GM08714 (cell line): ENCODE data around the gene RGS6.

Experiments
- H3K4me3 ChIP-seq: fragments of 200-500 bp; sonication (Bioruptor generic); 2 replicates; pipeline ENCODE4 v1.5.1; 2014; ENCODE audit warnings: mild to moderate bottlenecking, low read length, inconsistent platforms
- ZNF274 ChIP-seq: IDR thresholded peaks from 2 replicates; pipeline ENCODE4 v1.6.1; 2012; ENCODE audit warnings: mild to moderate bottlenecking, low read depth, low read length

Gene RGS6

GRCh38 chr14:72594099-72594901 lies 662.1 kb downstream of the RGS6 start:
- no peak overlapping the region; the same call in 1 of the 2 replicates for H3K4me3 ChIP-seq
- no peak for TF ChIP-seq ZNF274

GRCh38 chr14:72595152-72595862 lies 663.1 kb downstream of the RGS6 start:
- H3K4me3 ChIP-seq: no peak overlapping the region
- no peak for TF ChIP-seq ZNF274

GRCh38 chr14:72597252-72598233 lies 665.3 kb downstream of the RGS6 start:
- no peak for TF ChIP-seq ZNF274
- H3K4me3 ChIP-seq: no peak overlapping the region; the same call in 1 of the 2 replicates

- H3K4me3 ChIP-seq: no peak overlapping the region; the same call in 1 of the 2 replicates
- no peak for TF ChIP-seq ZNF274
Measured at GRCh38 chr14:72598306-72598705, 666.1 kb downstream of the RGS6 start.

GRCh38 chr14:72599579-72600470 lies 667.6 kb downstream of the RGS6 start:
- no peak overlapping the region for H3K4me3 ChIP-seq
- no peak for TF ChIP-seq ZNF274

GRCh38 chr14:72600551-72601330 lies 668.5 kb downstream of the RGS6 start:
- TF ChIP-seq ZNF274: no peak
- H3K4me3 ChIP-seq: no peak overlapping the region

GRCh38 chr14:72603639-72604038 lies 671.4 kb downstream of the RGS6 start:
- H3K4me3 ChIP-seq: no peak overlapping the region
- TF ChIP-seq ZNF274: no peak

GRCh38 chr14:72604133-72604532 lies 671.9 kb downstream of the RGS6 start:
- H3K4me3 ChIP-seq: no peak overlapping the region
- TF ChIP-seq ZNF274: no peak

GRCh38 chr14:72605096-72605920 lies 673.1 kb downstream of the RGS6 start:
- TF ChIP-seq ZNF274: no peak
- H3K4me3 ChIP-seq: no peak overlapping the region

GRCh38 chr14:72605921-72606220 lies 673.6 kb downstream of the RGS6 start:
- H3K4me3 ChIP-seq: no peak overlapping the region
- TF ChIP-seq ZNF274: no peak

- H3K4me3 ChIP-seq: no peak overlapping the region
- no peak for TF ChIP-seq ZNF274
Measured at GRCh38 chr14:72606879-72607278, 674.6 kb downstream of the RGS6 start.

- TF ChIP-seq ZNF274: no peak
- H3K4me3 ChIP-seq: no peak overlapping the region
Measured at GRCh38 chr14:72607386-72608130, 675.3 kb downstream of the RGS6 start.
